K562 (cell line): ENCODE data around the gene PPP4R4. TPM values are rescaled to one million over a fixed set of nuclear protein-coding genes. Genes with fewer than 3 reads are reported as not detected.

Experiments
- ADNP ChIP-seq: fragments of 200-800 bp; sonication (Bioruptor generic); IDR thresholded peaks from 2 replicates; pipeline ENCODE4 v1.6.1; 2016; ENCODE audit warnings: missing genetic modification characterization, missing compliant biosample characterization
- CREB1 ChIP-seq, 2 experiments: sonication (generic) in 1 of 2; formaldehyde crosslinking in 1 of 2; IDR thresholded peaks; 2 replicates each; pipeline versions ENCODE4 v1.6.1 to v1.8.0; 2012 to 2022; ENCODE audit warnings: inconsistent platforms in 1 of 2, mild to moderate bottlenecking in 1 of 2, missing genetic modification reagents in 1 of 2, moderate library complexity in 1 of 2
- E2F1 ChIP-seq: sonication (generic); formaldehyde crosslinking; IDR thresholded peaks from 2 replicates; pipeline ENCODE4 v1.8.1; 2023; ENCODE audit warnings: mild to moderate bottlenecking, missing genetic modification reagents, moderate library complexity
- ESRRA ChIP-seq: fragments of 450-650 bp; IDR thresholded peaks from 2 replicates; pipeline ENCODE4 v1.6.1; 2014; ENCODE audit warnings: low read depth, mild to moderate bottlenecking, moderate library complexity, borderline replicate concordance
- ETV6 ChIP-seq, 3 experiments: fragments of 150-350 bp in 1 of 3; sonication (generic) in 1 of 3; formaldehyde crosslinking in 1 of 3; IDR thresholded peaks; 2 replicates each; pipeline versions ENCODE4 v1.6.1 to v1.8.0; 2014 to 2022; ENCODE audit warnings: borderline replicate concordance in 2 of 3, low read depth in 2 of 3, antibody characterized with exemption in 1 of 3, low read length in 1 of 3, mild to moderate bottlenecking in 1 of 3, missing genetic modification reagents in 1 of 3
- GABPB2 ChIP-seq: fragments of 250-450 bp; sonication (Bioruptor Pico); conservative IDR thresholded peaks from 2 replicates; pipeline ENCODE4 v1.5.1; 2021; ENCODE audit warnings: mild to moderate bottlenecking
- HDAC6 ChIP-seq: IDR thresholded peaks from 2 replicates; pipeline ENCODE4 v1.6.1; 2012; ENCODE audit warnings: low read depth, mild to moderate bottlenecking, control low read depth, inconsistent platforms, low read length, moderate library complexity
- HMBOX1 ChIP-seq: sonication (generic); IDR thresholded peaks from 2 replicates; pipeline ENCODE4 v1.6.1; 2016
- NFE2 ChIP-seq: IDR thresholded peaks from 2 replicates; pipeline ENCODE4 v1.6.1; 2014; ENCODE audit warnings: antibody characterized with exemption, low read depth
- PHF8 ChIP-seq: fragments of 200-600 bp; sonication (generic); IDR thresholded peaks from 2 replicates; pipeline ENCODE4 v1.6.1; 2012; ENCODE audit warnings: mixed run types, mild to moderate bottlenecking, inconsistent platforms, low read length, moderate library complexity, borderline replicate concordance
- SP2 ChIP-seq: IDR thresholded peaks from 2 replicates; pipeline ENCODE4 v1.6.1; 2011; ENCODE audit warnings: mild to moderate bottlenecking, low read depth, low read length, moderate library complexity; ENCODE audit not compliant: poor library complexity, severe bottlenecking; ENCODE audit errors: extremely low read depth
- SREBF1 ChIP-seq: fragments of 150-350 bp; IDR thresholded peaks from 2 replicates; pipeline ENCODE4 v1.6.1; 2014; ENCODE audit warnings: antibody characterized with exemption, low read depth, low read length, borderline replicate concordance
- TEAD2 ChIP-seq: fragments of 450-650 bp; IDR thresholded peaks from 2 replicates; pipeline ENCODE4 v1.6.1; 2016; ENCODE audit warnings: missing genetic modification characterization, control low read depth, missing compliant biosample characterization
- TSHZ1 ChIP-seq: fragments of 250-450 bp; sonication (Bioruptor Pico); IDR thresholded peaks from 2 replicates; pipeline ENCODE4 v1.4.0; 2020; ENCODE audit warnings: mild to moderate bottlenecking, moderate library complexity
- XRCC3 ChIP-seq: fragments of 450-650 bp; IDR thresholded peaks from 2 replicates; pipeline ENCODE4 v1.6.1; 2017; ENCODE audit warnings: mild to moderate bottlenecking, moderate library complexity
- ZNF134 ChIP-seq: fragments of 250-450 bp; sonication (Bioruptor Pico); conservative IDR thresholded peaks from 2 replicates; pipeline ENCODE4 v1.4.0; 2020
- ZNF75A ChIP-seq: fragments of 450-650 bp; formaldehyde crosslinking; IDR thresholded peaks from 2 replicates; pipeline ENCODE4 v1.4.0; 2020; ENCODE audit warnings: mild to moderate bottlenecking
- polyA plus RNA-seq, 8 experiments: library from polyadenylated mRNA; depleted of rRNA in 4 of 8; stranded (reverse) in 5 of 8; unstranded in 3 of 8; fragments of >200 nt; fragmentation: Nextera tagmentation in 2 of 8; fragmentation: Illumina TruSeq in 1 of 8; extraction: Ambion mirVana in 2 of 8; extraction: Trizol in 1 of 8; gene quantifications; 2 replicates each; pipeline versions ENCODE4 v1.2.1 to v1.2.3, GENCODE V29; 2011 to 2014; ENCODE audit warnings: inconsistent platforms in 1 of 8, missing spikeins in 1 of 8
- total RNA-seq, 7 experiments: library from RNA; depleted of rRNA in 6 of 7; stranded (reverse); fragments of >200 nt in 6 of 7; fragmentation: Illumina TruSeq in 2 of 7; extraction: Trizol in 2 of 7; gene quantifications; 2 replicates each; pipeline versions ENCODE4 v1.2.1 to v1.2.3, GENCODE V29; 2011 to 2021; ENCODE audit warnings: low replicate concordance in 1 of 7
- TF ChIP-seq, protein P1 (sequence below): fragments of 450-650 bp; IDR thresholded peaks from 2 replicates; pipeline ENCODE4 v1.6.1; 2016; ENCODE audit warnings: mild to moderate bottlenecking
- TF ChIP-seq, protein P2 (sequence below): sonication (generic); formaldehyde crosslinking; IDR thresholded peaks from 2 replicates; pipeline ENCODE4 v1.9.0; 2022; ENCODE audit warnings: mild to moderate bottlenecking, missing genetic modification reagents

PPP4R4 gene
- total and polyA plus RNA-seq, 9 of the 15 experiments (the other 6 are each of a cell fraction or from before 2014, with no cell fraction given): 0.11 to 0.26 TPM; not detected in 7

- TF ChIP-seq E2F1 (CRISPR knock-in tag) (no peak), NFE2 (no peak), TSHZ1 (CRISPR knock-in tag) (no peak), ZNF134 (no peak), SREBF1 (no peak), HMBOX1 (no peak), GABPB2 (CRISPR knock-in tag) (no peak), ZNF75A (no peak), HDAC6 (no peak), SP2 (peak; percentile 9), ETV6 (IDR thresholded peaks at IDR 0.05; ENCODE audit: borderline replicate concordance in 1 of 2, low read depth in 2 of 2, low read length in 1 of 2) (no peak), ETV6 (CRISPR knock-in tag; IDR thresholded peaks at IDR 0.05; ENCODE audit: borderline replicate concordance) (no peak), CREB1 (IDR thresholded peaks at IDR 0.05) (no peak), CREB1 (CRISPR knock-in tag; IDR thresholded peaks at IDR 0.05) (no peak), XRCC3 (no peak), ESRRA (no peak), ADNP (tag) (no peak), PHF8 (peak; percentile 25; the same call in 1 of the 2 replicates), TEAD2 (no peak)
- TF ChIP-seq, protein P1, sequence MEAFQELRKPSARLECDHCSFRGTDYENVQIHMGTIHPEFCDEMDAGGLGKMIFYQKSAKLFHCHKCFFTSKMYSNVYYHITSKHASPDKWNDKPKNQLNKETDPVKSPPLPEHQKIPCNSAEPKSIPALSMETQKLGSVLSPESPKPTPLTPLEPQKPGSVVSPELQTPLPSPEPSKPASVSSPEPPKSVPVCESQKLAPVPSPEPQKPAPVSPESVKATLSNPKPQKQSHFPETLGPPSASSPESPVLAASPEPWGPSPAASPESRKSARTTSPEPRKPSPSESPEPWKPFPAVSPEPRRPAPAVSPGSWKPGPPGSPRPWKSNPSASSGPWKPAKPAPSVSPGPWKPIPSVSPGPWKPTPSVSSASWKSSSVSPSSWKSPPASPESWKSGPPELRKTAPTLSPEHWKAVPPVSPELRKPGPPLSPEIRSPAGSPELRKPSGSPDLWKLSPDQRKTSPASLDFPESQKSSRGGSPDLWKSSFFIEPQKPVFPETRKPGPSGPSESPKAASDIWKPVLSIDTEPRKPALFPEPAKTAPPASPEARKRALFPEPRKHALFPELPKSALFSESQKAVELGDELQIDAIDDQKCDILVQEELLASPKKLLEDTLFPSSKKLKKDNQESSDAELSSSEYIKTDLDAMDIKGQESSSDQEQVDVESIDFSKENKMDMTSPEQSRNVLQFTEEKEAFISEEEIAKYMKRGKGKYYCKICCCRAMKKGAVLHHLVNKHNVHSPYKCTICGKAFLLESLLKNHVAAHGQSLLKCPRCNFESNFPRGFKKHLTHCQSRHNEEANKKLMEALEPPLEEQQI: no peak
- TF ChIP-seq, protein P2, sequence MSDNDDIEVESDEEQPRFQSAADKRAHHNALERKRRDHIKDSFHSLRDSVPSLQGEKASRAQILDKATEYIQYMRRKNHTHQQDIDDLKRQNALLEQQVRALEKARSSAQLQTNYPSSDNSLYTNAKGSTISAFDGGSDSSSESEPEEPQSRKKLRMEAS (CRISPR knock-in tag): no peak
Observed at GRCh38 chr14:94129111-94129757, 44.9 kb upstream of the PPP4R4 start, which contains the start of gene IFI27L2 (continued).
